Activated T-helper 1 cell treated with anti-CD3 and anti-CD28 coated beads, Interleukin-12 subunit alpha, Interleukin-12 subunit beta, Interleukin-2, Interleukin-4 antibody, amounts not matched to agents 30 ng/mL and 10 ng/mL and 1 ng/mL, durations not matched to agents 14 hours and 24 hours and 36 hours (primary cell): ENCODE measurements around the gene SLC35F3. TPM values are rescaled to one million over a fixed set of nuclear protein-coding genes. Genes with fewer than 3 reads are reported as not detected.
"Not testable (repeated sequence)": the region's sequence is repeated elsewhere in the genome, so short reads cannot be mapped to it uniquely, and the experiment has no call there.

Experiments
- DNase-seq: peaks from one replicate; pipeline ENCODE4 v3.0.0; 2021; ENCODE audit warnings: low spot score
- H3K27ac Mint-ChIP-seq: one replicate; pipeline ENCODE4 v1.8.0; 2021; ENCODE audit warnings: mild to moderate bottlenecking, mixed read lengths
- H3K27me3 Mint-ChIP-seq: one replicate; pipeline ENCODE4 v1.8.0; 2022; ENCODE audit warnings: mild to moderate bottlenecking, moderate library complexity, mixed read lengths; ENCODE audit not compliant: insufficient read depth
- H3K36me3 Mint-ChIP-seq: one replicate; pipeline ENCODE4 v1.8.0; 2021; ENCODE audit warnings: low read depth, mixed read lengths
- H3K4me1 Mint-ChIP-seq: one replicate; pipeline ENCODE4 v1.8.0; 2021; ENCODE audit warnings: low read depth, mixed read lengths
- H3K4me3 Mint-ChIP-seq: one replicate; pipeline ENCODE4 v1.8.0; 2021; ENCODE audit warnings: mild to moderate bottlenecking, moderate library complexity, mixed read lengths
- H3K9me3 Mint-ChIP-seq: one replicate; pipeline ENCODE4 v1.8.0; 2021; ENCODE audit warnings: mixed read lengths
- intact Hi-C: fragments of 100-400 bp; cut with micrococcal nuclease; formaldehyde crosslinking; loops from one replicate; pipeline ENCODE4 v1.15.1; 2024
- total RNA-seq: library from RNA; stranded (reverse); gene quantifications from 2 replicates; pipeline ENCODE4 v1.2.3, GENCODE V29; 2022

SLC35F3 gene
- total RNA-seq, 1 donor from 2014 or later = 7.9 TPM

DNA sequence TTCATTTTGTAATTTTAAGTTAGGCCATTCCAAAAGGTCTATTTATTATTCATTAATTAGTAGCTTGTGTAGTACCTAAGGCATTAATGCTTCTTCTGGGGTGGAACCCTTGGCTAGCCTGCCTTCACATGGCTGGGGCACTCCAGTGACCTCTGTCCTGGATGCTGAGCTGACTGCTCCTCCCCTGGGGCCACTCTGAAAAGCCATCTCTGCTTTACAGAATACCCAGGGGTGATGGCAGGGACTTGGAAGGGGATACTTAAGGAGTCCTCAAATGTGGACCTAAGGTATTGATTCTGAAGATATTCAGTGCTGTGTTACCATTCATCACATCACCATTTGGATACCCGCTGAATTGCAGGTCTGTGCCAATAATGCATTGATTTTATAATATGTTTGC lies 281.0 kb downstream of the SLC35F3 start:
- H3K9me3 Mint-ChIP-seq = no peaks in the 10 kb centered on the region
- H3K27ac Mint-ChIP-seq = no peak overlapping the region
- no peak overlapping the region for H3K4me3 Mint-ChIP-seq
- no peaks in the 10 kb centered on the region for H3K4me1 Mint-ChIP-seq
- intact Hi-C loops = no loop called here
- peaks cover 33% of the 10 kb centered on the region for H3K27me3 Mint-ChIP-seq
- H3K36me3 Mint-ChIP-seq = no peaks in the 10 kb centered on the region
- no peak for DNase-seq

- DNase-seq = no peak
- intact Hi-C loops = no loop called here
- Mint-ChIP-seq H3K27ac (no peak overlapping the region), H3K4me1 (no peaks in the 10 kb centered on the region), H3K9me3 (peaks cover under 1% of the 10 kb centered on the region), H3K27me3 (peaks cover 34% of the 10 kb centered on the region), H3K36me3 (no peaks in the 10 kb centered on the region), H3K4me3 (no peak overlapping the region)
Measured at GRCh38 chr1:234186037-234186688, 281.7 kb downstream of the SLC35F3 start.

DNA sequence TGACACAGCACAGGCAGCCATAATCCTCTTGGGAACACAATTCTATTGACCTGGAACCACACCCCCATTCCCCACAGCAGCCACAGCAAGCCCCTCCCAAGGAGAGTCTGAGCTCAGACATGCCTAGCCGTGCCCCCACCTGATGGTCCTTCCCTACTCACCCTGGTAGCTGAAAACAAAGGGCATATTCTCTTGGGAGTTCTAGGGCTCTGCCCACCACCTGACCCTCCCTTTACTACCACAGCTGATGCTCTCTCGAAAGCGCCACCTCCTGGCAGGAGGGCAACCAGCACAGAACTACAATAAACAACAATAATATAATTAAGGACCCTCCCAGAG lies 283.9 kb downstream of the SLC35F3 start:
- Mint-ChIP-seq H3K4me1 (no peaks in the 10 kb centered on the region), H3K27me3 (peaks cover 37% of the 10 kb centered on the region), H3K4me3 (no peak overlapping the region), H3K36me3 (no peaks in the 10 kb centered on the region), H3K9me3 (peaks cover 6% of the 10 kb centered on the region), H3K27ac (no peak overlapping the region)
- intact Hi-C loops = loop anchor here (1.0 to 2.0 kb wide), 2 partner anchors 34 to 74 kb away; no protein-coding TSS in a partner anchor
- no peak for DNase-seq

DNA sequence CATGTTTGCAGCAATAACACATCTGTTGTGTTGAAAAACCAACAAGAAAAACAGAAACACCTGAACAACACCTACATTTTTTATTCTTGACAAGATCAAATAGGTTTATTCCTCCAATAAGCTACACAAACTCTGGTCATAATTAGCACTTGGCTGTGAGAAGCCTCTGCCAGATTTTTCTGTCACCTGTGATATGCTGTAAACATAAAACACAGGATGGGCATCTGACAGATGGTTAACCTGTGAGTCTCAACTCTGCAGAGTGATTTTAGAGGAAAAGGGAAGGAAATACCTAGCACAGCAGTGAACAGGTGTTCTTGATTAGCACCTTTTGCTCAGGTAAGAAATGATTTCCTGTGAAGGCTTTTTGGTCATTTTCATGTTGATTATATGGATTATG lies 293.4 kb downstream of the SLC35F3 start:
- DNase-seq = no peak
- Mint-ChIP-seq H3K9me3 (no peaks in the 10 kb centered on the region), H3K27ac (no peak overlapping the region), H3K4me3 (no peak overlapping the region), H3K4me1 (peaks cover 10% of the 10 kb centered on the region), H3K36me3 (no peaks in the 10 kb centered on the region), H3K27me3 (peaks cover 25% of the 10 kb centered on the region)
- intact Hi-C loops = no loop called here

DNA sequence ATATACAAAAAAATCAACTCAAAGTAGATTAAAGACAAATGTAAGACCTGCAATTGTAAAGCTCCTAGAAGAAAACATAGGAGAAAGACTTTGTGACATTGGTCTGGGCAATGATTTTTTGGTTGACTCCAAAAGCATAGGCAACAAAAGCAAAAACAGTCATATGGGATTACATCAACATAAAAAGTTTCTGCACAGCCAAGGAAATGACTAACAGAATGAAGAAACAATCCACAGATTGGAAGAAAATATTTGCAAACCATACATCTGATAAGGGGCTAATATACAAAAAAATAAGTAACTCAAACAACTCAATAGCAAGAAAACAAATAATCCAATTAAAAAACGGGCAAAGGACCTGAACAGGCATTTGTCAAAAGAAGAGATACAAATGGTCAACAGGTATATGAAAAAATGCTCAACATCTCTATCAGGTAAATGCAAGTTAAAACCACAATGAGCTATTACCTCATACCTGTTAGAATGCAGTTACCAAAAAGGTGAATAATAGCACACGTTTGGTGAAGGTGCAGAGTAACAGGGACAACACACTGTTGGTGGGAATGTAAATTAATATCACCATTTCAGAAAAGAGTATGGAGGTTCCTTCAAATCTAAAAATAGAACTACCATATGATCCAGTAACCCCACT lies 295.1 kb downstream of the SLC35F3 start:
- intact Hi-C loops = no loop called here
- Mint-ChIP-seq H3K4me1 (peaks cover 10% of the 10 kb centered on the region), H3K4me3 (no peak overlapping the region), H3K27ac (no peak overlapping the region), H3K9me3 (no peaks in the 10 kb centered on the region), H3K36me3 (no peaks in the 10 kb centered on the region), H3K27me3 (peaks cover 22% of the 10 kb centered on the region)
- no peak for DNase-seq

DNA sequence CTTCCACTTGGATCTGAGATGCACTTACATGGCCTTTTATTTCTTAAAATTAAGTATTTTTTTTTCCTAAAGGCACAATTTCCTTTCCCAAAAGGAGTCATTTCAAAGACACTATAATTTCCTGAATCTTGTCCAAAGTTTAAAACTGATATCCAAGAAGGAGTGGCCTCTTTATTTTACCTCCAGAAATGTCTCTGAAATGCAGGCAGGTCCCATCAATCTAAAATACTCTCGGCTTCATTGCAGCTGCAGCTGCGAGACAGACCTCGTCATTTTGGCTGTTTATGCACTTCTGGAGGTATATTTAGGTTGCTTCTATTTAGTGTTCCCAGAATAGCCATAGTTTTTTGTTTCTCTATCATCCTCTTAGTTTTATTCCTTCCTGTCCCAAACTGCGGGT lies 296.1 kb downstream of the SLC35F3 start:
- H3K9me3 Mint-ChIP-seq = no peaks in the 10 kb centered on the region
- no peak for DNase-seq
- intact Hi-C loops = no loop called here
- H3K27me3 Mint-ChIP-seq = peaks cover 22% of the 10 kb centered on the region
- H3K4me1 Mint-ChIP-seq = peaks cover 10% of the 10 kb centered on the region
- no peak overlapping the region for H3K27ac Mint-ChIP-seq
- no peaks in the 10 kb centered on the region for H3K36me3 Mint-ChIP-seq
- no peak overlapping the region for H3K4me3 Mint-ChIP-seq

DNA sequence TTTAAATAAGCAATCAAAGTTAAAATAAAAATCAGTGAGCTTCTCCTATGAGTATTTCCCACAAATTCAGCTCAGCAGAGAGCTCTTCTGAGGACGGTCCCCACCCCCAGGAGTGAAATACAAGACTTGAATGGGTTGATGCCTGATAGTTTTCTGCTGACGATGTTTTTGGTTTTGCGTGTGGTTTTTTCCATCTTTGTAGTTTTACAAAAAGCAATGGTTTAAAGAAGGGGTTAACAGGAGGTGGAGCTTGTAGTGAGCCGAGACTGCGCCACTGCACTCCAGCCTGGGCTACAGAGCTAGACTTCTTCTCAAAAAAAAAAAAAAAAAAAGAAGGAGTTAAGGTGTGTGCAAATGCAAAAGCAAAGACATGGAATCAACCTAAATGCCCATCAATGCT lies 297.1 kb downstream of the SLC35F3 start:
- no peaks in the 10 kb centered on the region for H3K36me3 Mint-ChIP-seq
- no peak for DNase-seq
- intact Hi-C loops = no loop called here
- no peak overlapping the region for H3K4me3 Mint-ChIP-seq
- no peak overlapping the region for H3K27ac Mint-ChIP-seq
- peaks cover 10% of the 10 kb centered on the region for H3K4me1 Mint-ChIP-seq
- H3K27me3 Mint-ChIP-seq = peaks cover 22% of the 10 kb centered on the region
- H3K9me3 Mint-ChIP-seq = no peaks in the 10 kb centered on the region

- H3K27ac Mint-ChIP-seq = no peak overlapping the region
- DNase-seq = no peak
- intact Hi-C loops = no loop called here
- H3K4me1 Mint-ChIP-seq = peaks cover 10% of the 10 kb centered on the region
- H3K27me3 Mint-ChIP-seq = peaks cover 13% of the 10 kb centered on the region
- peaks cover 4% of the 10 kb centered on the region for H3K36me3 Mint-ChIP-seq
- no peaks in the 10 kb centered on the region for H3K9me3 Mint-ChIP-seq
- no peak overlapping the region for H3K4me3 Mint-ChIP-seq
Measured at GRCh38 chr1:234205966-234206365, 301.5 kb downstream of the SLC35F3 start.

DNA sequence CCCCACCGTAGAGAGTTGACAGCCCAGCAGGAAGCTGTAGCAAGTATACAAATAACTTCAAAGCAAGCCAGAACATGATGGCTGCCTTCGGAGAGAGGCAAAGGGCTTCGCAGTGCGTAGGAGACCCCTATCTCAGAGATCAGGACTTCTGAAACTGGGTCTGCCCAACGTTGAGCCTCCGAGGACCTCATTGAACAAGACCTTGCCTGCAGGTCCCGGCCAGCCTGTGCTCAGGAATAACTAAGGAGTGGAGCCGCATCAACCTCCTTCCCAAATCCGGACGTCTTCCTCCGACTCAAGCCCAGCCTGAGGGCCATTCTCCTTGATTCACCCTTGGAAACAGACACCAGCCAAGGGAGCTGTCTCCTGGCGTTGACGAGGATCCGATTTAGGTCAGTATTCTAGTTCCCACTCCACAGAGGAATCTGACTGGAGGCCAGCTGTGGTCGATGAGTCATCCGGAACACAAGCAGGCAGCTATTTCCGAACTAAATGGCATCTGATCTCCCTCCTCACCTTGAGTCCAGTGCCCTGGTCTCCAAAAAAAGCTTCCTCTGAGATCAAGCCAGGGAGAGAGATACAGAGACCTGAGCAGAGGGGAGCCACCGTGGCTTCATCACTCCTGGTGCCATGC lies 302.3 kb downstream of the SLC35F3 start:
- no peak overlapping the region for H3K27ac Mint-ChIP-seq
- no peak overlapping the region for H3K4me3 Mint-ChIP-seq
- peaks cover 9% of the 10 kb centered on the region for H3K27me3 Mint-ChIP-seq
- H3K4me1 Mint-ChIP-seq = peaks cover 2% of the 10 kb centered on the region
- peaks cover 4% of the 10 kb centered on the region for H3K36me3 Mint-ChIP-seq
- no peak for DNase-seq
- no peaks in the 10 kb centered on the region for H3K9me3 Mint-ChIP-seq
- intact Hi-C loops = no loop called here

DNA sequence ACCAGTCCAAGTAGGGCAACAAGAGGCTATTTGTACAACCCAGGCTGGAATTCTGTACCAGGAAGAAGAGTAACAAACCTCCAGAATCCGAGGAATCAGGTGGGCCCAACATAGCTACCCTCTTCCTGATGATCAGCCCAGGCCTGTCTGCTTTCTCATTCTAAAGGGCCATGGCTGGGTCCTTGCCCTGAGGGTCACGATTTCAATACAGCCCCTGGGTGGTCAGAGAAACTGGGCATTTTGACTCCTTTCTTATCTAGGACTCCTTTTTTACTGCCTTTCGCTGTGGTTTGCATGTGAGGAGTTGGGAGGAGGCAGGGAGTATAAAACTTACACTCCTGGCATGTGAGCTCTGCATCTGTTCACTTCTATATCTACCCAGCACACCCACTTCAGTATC lies 303.9 kb downstream of the SLC35F3 start:
- intact Hi-C loops = no loop called here
- H3K36me3 Mint-ChIP-seq = peaks cover 4% of the 10 kb centered on the region
- no peak overlapping the region for H3K27ac Mint-ChIP-seq
- peaks cover 7% of the 10 kb centered on the region for H3K4me1 Mint-ChIP-seq
- H3K4me3 Mint-ChIP-seq = no peak overlapping the region
- no peak for DNase-seq
- peaks cover 11% of the 10 kb centered on the region for H3K27me3 Mint-ChIP-seq
- no peaks in the 10 kb centered on the region for H3K9me3 Mint-ChIP-seq

DNA sequence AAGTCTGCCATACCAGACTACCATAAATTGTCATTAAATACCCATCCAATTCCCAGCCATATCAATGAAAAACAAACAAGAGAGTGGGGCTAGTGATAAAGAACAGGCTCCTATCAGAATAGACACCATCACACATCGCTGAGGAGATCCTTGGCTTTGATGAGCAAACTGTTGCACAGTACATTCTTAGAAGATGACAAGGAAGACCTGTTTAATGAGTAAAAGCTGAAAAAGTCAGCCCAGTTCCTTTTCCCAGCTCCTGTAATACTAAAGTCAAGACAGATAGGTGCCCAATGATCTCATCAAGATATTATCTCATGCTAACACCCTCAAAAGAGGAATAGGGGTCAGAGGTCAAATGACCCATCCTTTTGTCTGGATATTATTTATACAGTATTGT lies 304.3 kb downstream of the SLC35F3 start:
- Mint-ChIP-seq H3K9me3 (no peaks in the 10 kb centered on the region), H3K36me3 (peaks cover 4% of the 10 kb centered on the region), H3K27ac (no peak overlapping the region), H3K4me1 (peaks cover 10% of the 10 kb centered on the region), H3K4me3 (no peak overlapping the region), H3K27me3 (peaks cover 11% of the 10 kb centered on the region)
- intact Hi-C loops = no loop called here
- DNase-seq = no peak

DNA sequence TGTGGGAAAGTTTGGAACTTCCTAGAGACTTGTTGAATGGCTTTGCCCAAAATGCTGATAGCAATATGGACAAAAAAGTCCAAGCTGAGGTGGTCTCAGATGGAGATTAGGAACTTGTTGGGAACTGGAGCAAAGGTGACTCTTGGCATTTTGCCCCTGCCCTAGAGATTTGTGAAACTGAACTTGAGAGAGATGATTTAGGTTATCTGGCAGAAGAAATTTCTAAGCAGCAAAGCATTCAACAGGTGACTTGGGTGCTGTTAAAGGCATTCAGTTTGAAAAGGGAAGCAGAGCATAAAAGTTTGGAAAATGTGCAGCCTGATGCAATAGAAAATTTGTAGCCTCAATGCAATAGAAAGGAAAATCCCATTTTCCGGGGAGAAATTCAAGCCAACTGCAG lies 306.0 kb downstream of the SLC35F3 start:
- H3K27me3 Mint-ChIP-seq, DNase-seq, H3K27ac Mint-ChIP-seq, H3K36me3 Mint-ChIP-seq, H3K4me3 Mint-ChIP-seq, H3K9me3 Mint-ChIP-seq: not testable (repeated sequence)
- intact Hi-C loops = loop anchor here (10.0 kb wide), 1 partner anchor 194 kb away; no protein-coding TSS in a partner anchor
- H3K4me1 Mint-ChIP-seq = peaks cover 12% of the 10 kb centered on the region

DNA sequence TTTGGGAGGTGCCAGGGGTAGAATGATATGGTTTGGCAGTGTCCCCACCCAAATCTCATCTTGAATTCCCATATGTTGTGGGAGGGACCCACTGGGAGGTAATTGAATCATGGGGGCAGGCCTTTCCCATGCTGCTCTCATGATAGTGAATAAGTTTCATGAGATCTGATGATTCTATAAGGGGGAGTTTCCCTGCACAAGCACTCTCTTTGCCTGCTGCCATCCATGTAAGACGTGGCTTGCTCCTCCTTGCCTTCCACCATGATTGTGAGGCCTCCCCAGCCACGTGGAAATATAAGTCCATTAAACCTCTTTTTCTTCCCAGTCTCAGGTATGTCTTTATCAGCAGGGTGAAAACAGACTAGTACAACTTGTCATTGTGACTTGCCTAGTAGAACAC lies 307.4 kb downstream of the SLC35F3 start:
- not testable (repeated sequence) for H3K9me3 Mint-ChIP-seq, H3K27ac Mint-ChIP-seq, H3K4me3 Mint-ChIP-seq, H3K27me3 Mint-ChIP-seq, H3K36me3 Mint-ChIP-seq, DNase-seq
- H3K4me1 Mint-ChIP-seq = peaks cover 25% of the 10 kb centered on the region
- intact Hi-C loops = loop anchor here (1.0 to 10.0 kb wide), 5 partner anchors 58 to 193 kb away; partner anchors contain the start of gene COA6
